K562 (cell line): ENCODE measurements around the gene PSMD13. TPM values are rescaled to one million over a fixed set of nuclear protein-coding genes. Genes with fewer than 3 reads are reported as not detected.

Experiments used
- ARID2 ChIP-seq: fragments of 450-650 bp; IDR thresholded peaks from 2 replicates; pipeline ENCODE4 v1.6.1; 2017; ENCODE audit warnings: antibody characterized with exemption, mild to moderate bottlenecking
- ATF1 ChIP-seq, 2 experiments: fragments of 450-650 bp in 1 of 2; IDR thresholded peaks; 2 replicates each; pipeline ENCODE4 v1.6.1; 2016; ENCODE audit warnings: missing compliant biosample characterization in 1 of 2, missing genetic modification characterization in 1 of 2
- EHMT2 ChIP-seq: fragments of 450-650 bp; IDR thresholded peaks from 2 replicates; pipeline ENCODE4 v1.6.1; 2018; ENCODE audit warnings: antibody characterized with exemption
- HIVEP1 ChIP-seq: fragments of 250-450 bp; sonication (Bioruptor Pico); IDR thresholded peaks from 2 replicates; pipeline ENCODE4 v1.4.0; 2020; ENCODE audit warnings: mild to moderate bottlenecking
- HNRNPUL1 ChIP-seq: fragments of 200-400 bp; formaldehyde crosslinking; IDR thresholded peaks from 2 replicates; pipeline ENCODE4 v1.6.1; 2017; ENCODE audit warnings: low read length
- ILF3 ChIP-seq: fragments of 450-650 bp; IDR thresholded peaks from 2 replicates; pipeline ENCODE4 v1.6.1; 2018; ENCODE audit warnings: antibody characterized with exemption, mild to moderate bottlenecking, moderate library complexity, borderline replicate concordance
- KAT8 ChIP-seq: fragments of 450-650 bp; IDR thresholded peaks from 2 replicates; pipeline ENCODE4 v1.6.1; 2016; ENCODE audit warnings: low read depth, mild to moderate bottlenecking
- MAZ ChIP-seq, 2 experiments: fragments of 450-650 bp in 1 of 2; sonication (generic) in 1 of 2; formaldehyde crosslinking; IDR thresholded peaks in 1 of 2; conservative IDR thresholded peaks in 1 of 2; 2 replicates each; pipeline versions ENCODE4 v1.4.0 to v1.5.0; 2020; ENCODE audit warnings: mild to moderate bottlenecking in 1 of 2, missing genetic modification reagents in 1 of 2
- POLR3G ChIP-seq: IDR thresholded peaks from 2 replicates; pipeline ENCODE4 v1.6.1; 2011; ENCODE audit not compliant: insufficient read length, insufficient replicate concordance; ENCODE audit errors: extremely low read depth
- RBFOX2 ChIP-seq: fragments of 200-400 bp; formaldehyde crosslinking; IDR thresholded peaks from 2 replicates; pipeline ENCODE4 v1.6.1; 2017; ENCODE audit warnings: low read depth, mild to moderate bottlenecking, low read length, moderate library complexity
- ZNF263 ChIP-seq: sonication (generic); formaldehyde crosslinking; IDR thresholded peaks from 2 replicates; pipeline ENCODE4 v1.8.0; 2022; ENCODE audit warnings: mild to moderate bottlenecking, missing genetic modification reagents, borderline replicate concordance
- ZNF384 ChIP-seq: IDR thresholded peaks from 2 replicates; pipeline ENCODE4 v1.6.1; 2012; ENCODE audit warnings: low read depth, low read length, improper control_type of control experiment
- ZNF445 ChIP-seq: fragments of 250-450 bp; sonication (Bioruptor Pico); IDR thresholded peaks from 2 replicates; pipeline ENCODE4 v1.4.0; 2020; ENCODE audit warnings: low read depth, mild to moderate bottlenecking, moderate library complexity
- ZNF707 ChIP-seq: fragments of 250-450 bp; sonication (Bioruptor Pico); conservative IDR thresholded peaks from 2 replicates; pipeline ENCODE4 v1.8.0; 2022; ENCODE audit warnings: inconsistent platforms, mild to moderate bottlenecking, moderate library complexity
- polyA plus RNA-seq, 8 experiments: library from polyadenylated mRNA; depleted of rRNA in 4 of 8; stranded (reverse) in 5 of 8; unstranded in 3 of 8; fragments of >200 nt; fragmentation: Nextera tagmentation in 2 of 8; fragmentation: Illumina TruSeq in 1 of 8; extraction: Ambion mirVana in 2 of 8; extraction: Trizol in 1 of 8; gene quantifications; 2 replicates each; pipeline versions ENCODE4 v1.2.1 to v1.2.3, GENCODE V29; 2011 to 2014; ENCODE audit warnings: inconsistent platforms in 1 of 8, missing spikeins in 1 of 8
- total RNA-seq, 7 experiments: library from RNA; depleted of rRNA in 6 of 7; stranded (reverse); fragments of >200 nt in 6 of 7; fragmentation: Illumina TruSeq in 2 of 7; extraction: Trizol in 2 of 7; gene quantifications; 2 replicates each; pipeline versions ENCODE4 v1.2.1 to v1.2.3, GENCODE V29; 2011 to 2021; ENCODE audit warnings: low replicate concordance in 1 of 7
- TF ChIP-seq, protein P1 (sequence below): sonication (generic); formaldehyde crosslinking; IDR thresholded peaks from 2 replicates; pipeline ENCODE4 v1.8.1; 2023; ENCODE audit warnings: mild to moderate bottlenecking, missing genetic modification reagents
- TF ChIP-seq, protein P2 (sequence below): fragments of 250-450 bp; sonication (Bioruptor Pico); IDR thresholded peaks from 2 replicates; pipeline ENCODE4 v1.5.0; 2021; ENCODE audit warnings: mild to moderate bottlenecking, moderate library complexity
- TF ChIP-seq, protein P3 (sequence below): fragments of 250-450 bp; sonication (Bioruptor Pico); IDR thresholded peaks from 2 replicates; pipeline ENCODE4 v1.5.0; 2020; ENCODE audit warnings: mild to moderate bottlenecking, borderline replicate concordance
- TF ChIP-seq, protein P4 (sequence below): sonication (generic); formaldehyde crosslinking; IDR thresholded peaks from 2 replicates; pipeline ENCODE4 v1.8.0; 2022; ENCODE audit warnings: mild to moderate bottlenecking, low read depth, missing genetic modification reagents
- TF ChIP-seq, protein P5 (sequence below): fragments of 250-450 bp; sonication (Bioruptor Pico); IDR thresholded peaks from 2 replicates; pipeline ENCODE4 v1.8.0; 2022; ENCODE audit warnings: moderate library complexity, mild to moderate bottlenecking, inconsistent platforms

PSMD13 gene
- total and polyA plus RNA-seq, 9 of the 15 experiments (the other 6 are each of a cell fraction or from before 2014, with no cell fraction given): 185 to 383 (median 267) TPM

DNA sequence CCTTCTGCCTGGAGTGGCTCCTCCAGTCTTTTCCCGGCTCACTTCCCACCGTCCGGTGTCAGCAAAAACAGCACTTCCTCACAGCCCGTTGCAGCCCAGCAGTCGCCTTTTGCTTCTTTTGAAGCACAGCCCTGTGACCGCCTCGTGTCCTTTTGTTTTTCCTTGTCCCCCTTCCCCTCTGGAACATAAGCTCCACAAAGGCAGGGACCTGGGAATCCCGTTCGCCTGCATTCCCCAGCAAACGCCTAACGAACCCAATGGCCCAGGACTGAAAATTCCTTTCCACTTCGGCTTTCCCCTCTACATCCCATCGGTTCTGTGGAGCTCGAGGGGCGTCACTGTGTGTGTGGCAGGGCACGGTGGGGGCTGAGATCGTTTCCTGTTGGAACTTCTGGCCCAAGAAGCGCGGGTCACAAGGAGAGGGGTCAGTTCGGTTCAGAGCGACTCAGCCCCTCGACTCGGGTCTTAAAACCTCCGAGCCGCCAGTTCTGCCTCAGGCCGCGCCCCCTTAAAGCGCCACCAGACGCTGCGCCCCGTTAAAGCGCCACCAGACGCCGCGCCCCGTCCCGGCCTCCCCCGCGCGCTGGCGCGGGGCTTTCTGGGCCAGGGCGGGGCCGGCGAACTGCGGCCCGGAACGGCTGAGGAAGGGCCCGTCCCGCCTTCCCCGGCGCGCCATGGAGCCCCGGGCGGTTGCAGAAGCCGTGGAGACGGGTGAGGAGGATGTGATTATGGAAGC is 28.4 kb upstream of the PSMD13 start (continued):
- TF ChIP-seq HNRNPUL1: no peak
- TF ChIP-seq, protein P1, sequence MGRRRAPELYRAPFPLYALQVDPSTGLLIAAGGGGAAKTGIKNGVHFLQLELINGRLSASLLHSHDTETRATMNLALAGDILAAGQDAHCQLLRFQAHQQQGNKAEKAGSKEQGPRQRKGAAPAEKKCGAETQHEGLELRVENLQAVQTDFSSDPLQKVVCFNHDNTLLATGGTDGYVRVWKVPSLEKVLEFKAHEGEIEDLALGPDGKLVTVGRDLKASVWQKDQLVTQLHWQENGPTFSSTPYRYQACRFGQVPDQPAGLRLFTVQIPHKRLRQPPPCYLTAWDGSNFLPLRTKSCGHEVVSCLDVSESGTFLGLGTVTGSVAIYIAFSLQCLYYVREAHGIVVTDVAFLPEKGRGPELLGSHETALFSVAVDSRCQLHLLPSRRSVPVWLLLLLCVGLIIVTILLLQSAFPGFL (CRISPR knock-in tag): no peak
- TF ChIP-seq, protein P2, sequence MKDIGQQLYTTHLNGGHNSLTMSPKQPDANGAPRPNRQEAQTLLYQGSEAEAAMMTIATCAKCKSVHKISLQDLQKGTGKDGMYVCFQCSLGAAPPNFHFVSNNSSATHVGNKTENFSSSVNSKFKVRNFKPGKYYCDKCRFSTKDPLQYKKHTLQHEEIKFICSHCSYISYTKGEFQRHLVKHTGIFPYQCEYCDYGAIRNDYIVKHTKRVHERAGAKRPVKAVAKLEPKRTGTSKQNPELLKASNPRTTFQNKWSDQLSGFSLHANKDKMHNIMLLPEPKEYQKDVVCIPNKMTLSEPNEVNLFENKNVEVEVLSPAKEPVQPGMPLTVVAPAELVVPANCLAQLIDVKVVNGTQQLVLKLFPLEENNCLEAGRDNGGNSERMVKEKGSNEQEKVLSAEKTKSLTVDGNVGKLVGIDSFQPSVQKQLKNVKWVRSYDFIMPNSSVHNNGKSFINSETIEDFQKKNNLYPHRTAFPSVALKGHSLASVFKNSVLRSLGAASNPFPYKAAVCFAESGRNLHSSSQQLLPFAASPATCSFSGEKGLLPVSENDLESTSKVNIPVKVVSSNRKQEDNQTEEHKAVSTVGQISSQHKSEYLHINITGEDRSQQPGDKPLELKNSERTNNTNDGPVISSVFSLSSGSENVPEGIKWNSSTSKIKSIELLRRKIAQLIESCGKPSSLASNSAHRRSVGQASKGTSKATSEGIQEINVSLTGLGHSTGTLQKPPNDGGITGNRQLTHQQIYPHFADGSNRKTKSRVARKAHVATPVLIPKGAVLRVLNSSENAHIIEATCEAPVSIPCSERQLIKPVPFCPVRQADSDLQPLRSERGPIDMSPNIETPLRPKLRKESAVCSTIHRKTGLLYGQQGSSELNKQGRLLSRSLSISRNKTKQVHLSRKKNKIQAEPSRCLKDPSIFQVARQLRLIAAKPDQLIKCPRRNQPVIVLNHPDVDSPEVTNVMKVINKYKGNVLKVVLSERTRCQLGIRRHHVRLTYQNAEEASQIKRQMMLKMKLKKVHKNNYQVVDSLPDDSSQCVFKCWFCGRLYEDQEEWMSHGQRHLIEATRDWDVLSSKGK (CRISPR knock-in tag): no peak
- no peak for TF ChIP-seq ATF1 (CRISPR knock-in tag; IDR thresholded peaks at IDR 0.05)
- TF ChIP-seq ATF1 (tag; IDR thresholded peaks at IDR 0.05): no peak; the same call in 1 of the 2 replicates
- TF ChIP-seq ZNF263: no peak
- TF ChIP-seq MAZ (CRISPR knock-in tag; conservative IDR thresholded peaks at IDR 0.05 in 1 of 2, IDR thresholded peaks at IDR 0.05 in 1 of 2): peak; percentile 67 to 68; a peak in 2 of 4 replicates
- no peak for TF ChIP-seq ARID2
- TF ChIP-seq ILF3: no peak
- TF ChIP-seq EHMT2: no peak
- TF ChIP-seq, protein P3, sequence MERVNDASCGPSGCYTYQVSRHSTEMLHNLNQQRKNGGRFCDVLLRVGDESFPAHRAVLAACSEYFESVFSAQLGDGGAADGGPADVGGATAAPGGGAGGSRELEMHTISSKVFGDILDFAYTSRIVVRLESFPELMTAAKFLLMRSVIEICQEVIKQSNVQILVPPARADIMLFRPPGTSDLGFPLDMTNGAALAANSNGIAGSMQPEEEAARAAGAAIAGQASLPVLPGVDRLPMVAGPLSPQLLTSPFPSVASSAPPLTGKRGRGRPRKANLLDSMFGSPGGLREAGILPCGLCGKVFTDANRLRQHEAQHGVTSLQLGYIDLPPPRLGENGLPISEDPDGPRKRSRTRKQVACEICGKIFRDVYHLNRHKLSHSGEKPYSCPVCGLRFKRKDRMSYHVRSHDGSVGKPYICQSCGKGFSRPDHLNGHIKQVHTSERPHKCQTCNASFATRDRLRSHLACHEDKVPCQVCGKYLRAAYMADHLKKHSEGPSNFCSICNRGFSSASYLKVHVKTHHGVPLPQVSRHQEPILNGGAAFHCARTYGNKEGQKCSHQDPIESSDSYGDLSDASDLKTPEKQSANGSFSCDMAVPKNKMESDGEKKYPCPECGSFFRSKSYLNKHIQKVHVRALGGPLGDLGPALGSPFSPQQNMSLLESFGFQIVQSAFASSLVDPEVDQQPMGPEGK (CRISPR knock-in tag): no peak
- TF ChIP-seq HIVEP1 (CRISPR knock-in tag): no peak
- TF ChIP-seq, protein P4, sequence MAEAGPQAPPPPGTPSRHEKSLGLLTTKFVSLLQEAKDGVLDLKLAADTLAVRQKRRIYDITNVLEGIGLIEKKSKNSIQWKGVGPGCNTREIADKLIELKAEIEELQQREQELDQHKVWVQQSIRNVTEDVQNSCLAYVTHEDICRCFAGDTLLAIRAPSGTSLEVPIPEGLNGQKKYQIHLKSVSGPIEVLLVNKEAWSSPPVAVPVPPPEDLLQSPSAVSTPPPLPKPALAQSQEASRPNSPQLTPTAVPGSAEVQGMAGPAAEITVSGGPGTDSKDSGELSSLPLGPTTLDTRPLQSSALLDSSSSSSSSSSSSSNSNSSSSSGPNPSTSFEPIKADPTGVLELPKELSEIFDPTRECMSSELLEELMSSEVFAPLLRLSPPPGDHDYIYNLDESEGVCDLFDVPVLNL: no peak
- TF ChIP-seq ZNF707: no peak
- TF ChIP-seq, protein P5, sequence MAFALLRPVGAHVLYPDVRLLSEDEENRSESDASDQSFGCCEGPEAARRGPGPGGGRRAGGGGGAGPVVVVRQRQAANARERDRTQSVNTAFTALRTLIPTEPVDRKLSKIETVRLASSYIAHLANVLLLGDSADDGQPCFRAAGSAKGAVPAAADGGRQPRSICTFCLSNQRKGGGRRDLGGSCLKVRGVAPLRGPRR: no peak
- peak; percentile 35 for TF ChIP-seq RBFOX2
- TF ChIP-seq KAT8: no peak
- TF ChIP-seq ZNF384: no peak
- no peak for TF ChIP-seq POLR3G
- TF ChIP-seq ZNF445 (CRISPR knock-in tag): no peak
